ENCODE data around the gene ADORA1.
A peak's percentile ranks its signal among the peaks of the same experiment; 100 is the strongest.

Gene ADORA1

DNA sequence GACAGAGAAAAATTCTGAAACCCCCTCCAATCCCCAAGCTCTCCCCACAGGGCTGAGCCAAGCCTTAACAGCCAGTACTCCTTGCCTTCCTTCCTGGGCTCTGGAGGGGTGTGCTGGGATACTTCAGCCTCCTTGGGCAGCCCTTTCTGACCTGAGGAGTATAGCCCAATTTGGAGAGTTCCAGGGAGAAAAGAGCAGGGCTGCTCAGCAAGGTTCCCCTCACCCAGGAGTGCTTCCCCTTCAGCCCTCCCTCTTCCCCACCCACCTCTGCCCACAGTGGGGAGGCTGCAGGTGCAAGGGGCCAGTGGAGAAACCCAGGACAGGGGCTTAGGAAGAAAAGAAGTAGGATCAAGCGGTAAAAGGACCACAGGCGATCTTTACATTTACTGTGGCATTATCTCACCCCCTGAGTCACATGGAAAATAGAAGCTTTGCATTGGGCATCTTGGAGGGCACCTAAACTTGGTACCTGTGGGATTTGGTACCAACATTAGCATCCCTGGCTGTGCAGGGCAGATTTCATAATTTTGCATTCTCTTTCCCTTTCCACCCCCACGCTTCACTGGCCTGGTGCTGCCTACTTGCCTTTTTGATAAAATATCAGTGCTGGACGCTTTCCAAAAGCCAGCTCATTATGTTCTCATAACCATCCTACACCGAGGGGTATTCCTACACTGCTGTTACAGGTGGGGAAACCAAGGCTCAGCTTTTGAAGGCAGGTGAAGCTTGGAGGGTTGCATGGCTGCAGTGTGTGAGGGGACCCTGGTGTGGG, 2.8 kb upstream of the ADORA1 start:
- peak overlapping the region; percentile 25 for H2AK5ac ChIP-seq (ENCODE audit: low read length, severe bottlenecking)
- WGBS = 79% methylated on average over 5 of the region's 5 CpGs
- H3K9ac ChIP-seq (ENCODE audit: low read length) = no peak overlapping the region
- H3K27ac ChIP-seq (ENCODE audit: low read length, poor library complexity, severe bottlenecking) = no peak overlapping the region
- H2BK12ac ChIP-seq (ENCODE audit: low read length in 2 of 2) = no peak overlapping the region
- H3K36me3 ChIP-seq (ENCODE audit: control insufficient read depth in 1 of 2, insufficient read depth in 2 of 2, low read depth in 1 of 2, low read length in 2 of 2) = peaks cover 0 to 7% of the 10 kb centered on the region in 2 experiments
- H2BK15ac ChIP-seq (ENCODE audit: low read depth, poor library complexity, severe bottlenecking) = no peak overlapping the region
- no peak overlapping the region for H3K4me2 ChIP-seq (ENCODE audit: low read length, poor library complexity, severe bottlenecking)
- H4K8ac ChIP-seq (ENCODE audit: low read length) = no peak overlapping the region
- DNase-seq = no peak
- peaks cover 0 to 51% of the 10 kb centered on the region in 2 experiments for H3K27me3 ChIP-seq (ENCODE audit: control insufficient read depth in 1 of 2, insufficient read depth in 1 of 2, low read length in 2 of 2)
- H3K18ac ChIP-seq (ENCODE audit: low read depth in 1 of 2, low read length in 2 of 2) = no peak overlapping the region
- peaks cover 2% of the 10 kb centered on the region for H3K79me1 ChIP-seq (replicated peaks; ENCODE audit: low read length, poor library complexity, severe bottlenecking)
- H3K4ac ChIP-seq (ENCODE audit: low read depth in 1 of 2, low read length in 2 of 2) = no peak overlapping the region
- H4K91ac ChIP-seq (ENCODE audit: low read length) = no peak overlapping the region
- H3K4me3 ChIP-seq (ENCODE audit: insufficient read depth in 1 of 2, low read depth in 1 of 2, low read length in 2 of 2) = no peak overlapping the region
- H3K23ac ChIP-seq (ENCODE audit: low read length in 2 of 2) = no peak overlapping the region
- H2BK120ac ChIP-seq (ENCODE audit: low read depth, low read length) = no peak overlapping the region
- H3K9me3 ChIP-seq (ENCODE audit: control insufficient read depth, low read length) = no peaks in the 10 kb centered on the region
- peaks cover 43% of the 10 kb centered on the region for H3K4me1 ChIP-seq (ENCODE audit: control insufficient read depth, insufficient read depth, low read depth, low read length)
- H3K14ac ChIP-seq (ENCODE audit: low read length in 2 of 2) = no peak overlapping the region
- no peak overlapping the region for H2AFZ ChIP-seq (ENCODE audit: low read depth, low read length)
- H2BK5ac ChIP-seq (ENCODE audit: low read depth, low read length, poor library complexity, severe bottlenecking) = no peak overlapping the region

DNA sequence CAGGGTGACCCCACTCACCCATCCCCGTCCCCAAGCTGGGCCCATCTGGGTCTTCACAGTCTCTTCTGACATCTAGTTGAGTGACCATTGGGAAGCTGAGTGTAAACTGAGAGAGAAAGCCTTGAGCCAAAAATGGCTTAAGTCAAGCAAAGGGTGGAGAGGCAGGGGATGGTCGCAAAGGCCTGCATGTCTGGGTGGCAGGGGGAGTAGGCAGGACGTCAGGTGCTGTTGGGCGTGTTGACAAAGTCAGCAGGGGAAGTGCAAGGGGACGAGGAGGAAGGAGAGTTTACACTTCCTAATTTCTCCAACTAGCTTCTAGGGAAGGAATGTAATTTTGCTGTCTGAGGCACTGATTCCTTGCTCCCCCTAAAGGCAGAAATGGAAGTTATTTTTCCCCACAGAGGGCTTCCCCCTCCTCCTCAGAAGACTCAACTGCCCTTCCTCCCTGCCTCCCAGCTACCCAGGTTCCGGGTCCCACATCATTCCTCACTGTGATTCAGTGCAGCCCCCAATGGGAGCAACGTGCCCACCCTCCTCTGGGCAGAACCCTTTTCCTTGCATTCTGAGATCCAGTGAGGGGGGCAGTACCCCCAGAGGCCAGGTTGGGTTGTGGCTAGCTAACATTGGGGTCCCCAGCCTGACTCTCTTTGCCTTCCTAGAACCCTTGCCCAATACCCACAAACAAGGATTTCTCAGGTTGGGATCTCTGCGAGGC, 1.2 kb upstream of the ADORA1 start:
- H3K27me3 ChIP-seq (ENCODE audit: control insufficient read depth in 1 of 2, insufficient read depth in 1 of 2, low read length in 2 of 2) = peaks cover 0 to 36% of the 10 kb centered on the region in 2 experiments
- no peak overlapping the region for H3K14ac ChIP-seq (ENCODE audit: low read length in 2 of 2)
- no peak overlapping the region for H3K23ac ChIP-seq (ENCODE audit: low read length in 2 of 2)
- H2BK12ac ChIP-seq (ENCODE audit: low read length in 2 of 2) = peak overlapping the region in 1 of 2 experiments; percentile 12
- peak; percentile 43 for DNase-seq
- no peak overlapping the region for H3K9ac ChIP-seq (ENCODE audit: low read length)
- H3K27ac ChIP-seq (ENCODE audit: low read length, poor library complexity, severe bottlenecking) = peak overlapping the region; percentile 73
- H3K4me3 ChIP-seq (ENCODE audit: insufficient read depth in 1 of 2, low read depth in 1 of 2, low read length in 2 of 2) = peak overlapping the region in 1 of 2 experiments; percentile 81
- H2BK5ac ChIP-seq (ENCODE audit: low read depth, low read length, poor library complexity, severe bottlenecking) = peak overlapping the region; percentile 11
- H3K9me3 ChIP-seq (ENCODE audit: control insufficient read depth, low read length) = no peaks in the 10 kb centered on the region
- no peak overlapping the region for H3K4ac ChIP-seq (ENCODE audit: low read depth in 1 of 2, low read length in 2 of 2)
- peak overlapping the region; percentile 14 for H2AK5ac ChIP-seq (ENCODE audit: low read length, severe bottlenecking)
- no peak overlapping the region for H2BK15ac ChIP-seq (ENCODE audit: low read depth, poor library complexity, severe bottlenecking)
- H4K8ac ChIP-seq (ENCODE audit: low read length) = peak overlapping the region; percentile 47
- peak overlapping the region; percentile 20 for H3K4me2 ChIP-seq (ENCODE audit: low read length, poor library complexity, severe bottlenecking)
- peaks cover 50% of the 10 kb centered on the region for H3K4me1 ChIP-seq (ENCODE audit: control insufficient read depth, insufficient read depth, low read depth, low read length)
- H2BK120ac ChIP-seq (ENCODE audit: low read depth, low read length) = no peak overlapping the region
- peaks cover 10 to 13% of the 10 kb centered on the region in 2 experiments for H3K36me3 ChIP-seq (ENCODE audit: control insufficient read depth in 1 of 2, insufficient read depth in 2 of 2, low read depth in 1 of 2, low read length in 2 of 2)
- H3K79me1 ChIP-seq (replicated peaks; ENCODE audit: low read length, poor library complexity, severe bottlenecking) = peaks cover 4% of the 10 kb centered on the region
- 39% methylated on average over 8 of the region's 8 CpGs for WGBS
- no peak overlapping the region for H4K91ac ChIP-seq (ENCODE audit: low read length)
- no peak overlapping the region for H2AFZ ChIP-seq (ENCODE audit: low read depth, low read length)
- H3K18ac ChIP-seq (ENCODE audit: low read depth in 1 of 2, low read length in 2 of 2) = peak overlapping the region in 1 of 2 experiments; percentile 83

DNA sequence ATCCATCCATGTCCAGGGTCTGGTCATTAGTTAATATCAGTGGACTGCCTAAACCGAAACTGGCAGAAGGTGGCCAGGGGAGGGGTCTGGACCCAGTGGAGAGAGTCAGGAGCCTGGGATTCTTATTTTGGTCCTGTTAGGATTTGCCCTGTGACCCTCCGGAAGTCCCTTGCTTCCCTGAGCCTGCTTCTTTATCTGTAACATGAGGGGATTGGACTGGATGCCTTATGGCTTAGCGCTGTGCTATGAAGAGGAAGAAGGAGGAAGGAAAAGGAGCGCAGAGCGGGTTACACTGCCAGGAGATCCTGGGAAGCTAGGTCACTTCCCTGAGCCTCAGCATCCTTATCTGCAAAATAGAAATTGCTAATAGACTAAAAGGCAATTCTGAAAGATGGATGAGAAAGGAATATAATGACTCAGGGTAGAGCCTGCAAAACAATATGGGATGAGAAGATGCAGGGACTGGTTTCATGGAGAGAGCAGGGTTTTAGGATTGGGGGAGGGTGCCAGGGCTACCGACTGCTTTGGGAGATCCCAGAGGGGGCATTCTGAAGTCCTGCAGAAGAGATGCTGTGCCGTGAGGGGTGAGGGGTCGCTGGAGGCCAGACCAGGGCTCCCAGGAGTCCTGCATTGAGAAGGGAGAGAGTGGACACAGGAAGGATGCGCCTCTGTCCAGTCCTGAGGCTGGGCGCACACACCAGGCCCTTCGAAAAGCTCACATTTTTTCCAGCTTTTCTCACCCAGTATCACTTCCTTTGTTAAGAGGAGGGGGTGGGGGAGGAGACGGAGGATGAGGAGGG, 460 bp upstream of the ADORA1 start:
- 38% methylated on average over 9 of the region's 12 CpGs for WGBS
- H2BK15ac ChIP-seq (ENCODE audit: low read depth, poor library complexity, severe bottlenecking) = no peak overlapping the region
- H3K23ac ChIP-seq (ENCODE audit: low read length in 2 of 2) = no peak overlapping the region
- H3K79me1 ChIP-seq (replicated peaks; ENCODE audit: low read length, poor library complexity, severe bottlenecking) = peaks cover 8% of the 10 kb centered on the region
- peaks cover 0 to 31% of the 10 kb centered on the region in 2 experiments for H3K27me3 ChIP-seq (ENCODE audit: control insufficient read depth in 1 of 2, insufficient read depth in 1 of 2, low read length in 2 of 2)
- peak overlapping the region; percentile 75 for H3K4me2 ChIP-seq (ENCODE audit: low read length, poor library complexity, severe bottlenecking)
- peak overlapping the region; percentile 10 to 12 for H2BK12ac ChIP-seq (ENCODE audit: low read length in 2 of 2)
- H3K4me3 ChIP-seq (ENCODE audit: insufficient read depth in 1 of 2, low read depth in 1 of 2, low read length in 2 of 2) = peak overlapping the region; percentile 73 to 81
- H3K36me3 ChIP-seq (ENCODE audit: control insufficient read depth in 1 of 2, insufficient read depth in 2 of 2, low read depth in 1 of 2, low read length in 2 of 2) = peaks cover 13 to 18% of the 10 kb centered on the region in 2 experiments
- H3K14ac ChIP-seq (ENCODE audit: low read length in 2 of 2) = no peak overlapping the region
- H2BK120ac ChIP-seq (ENCODE audit: low read depth, low read length) = no peak overlapping the region
- H2AK5ac ChIP-seq (ENCODE audit: low read length, severe bottlenecking) = peak overlapping the region; percentile 41
- peak overlapping the region; percentile 74 for H3K9ac ChIP-seq (ENCODE audit: low read length)
- peak overlapping the region; percentile 11 for H2BK5ac ChIP-seq (ENCODE audit: low read depth, low read length, poor library complexity, severe bottlenecking)
- H2AFZ ChIP-seq (ENCODE audit: low read depth, low read length) = no peak overlapping the region
- peaks cover 54% of the 10 kb centered on the region for H3K4me1 ChIP-seq (ENCODE audit: control insufficient read depth, insufficient read depth, low read depth, low read length)
- peak overlapping the region in 1 of 2 experiments; percentile 19 for H3K4ac ChIP-seq (ENCODE audit: low read depth in 1 of 2, low read length in 2 of 2)
- peak overlapping the region; percentile 21 for H4K91ac ChIP-seq (ENCODE audit: low read length)
- H4K8ac ChIP-seq (ENCODE audit: low read length) = no peak overlapping the region
- H3K18ac ChIP-seq (ENCODE audit: low read depth in 1 of 2, low read length in 2 of 2) = no peak overlapping the region
- peak overlapping the region; percentile 73 for H3K27ac ChIP-seq (ENCODE audit: low read length, poor library complexity, severe bottlenecking)
- peak; percentile 51 for DNase-seq
- no peaks in the 10 kb centered on the region for H3K9me3 ChIP-seq (ENCODE audit: control insufficient read depth, low read length)
